ENCODE results near the gene OSBPL2.

Gene OSBPL2

DNA sequence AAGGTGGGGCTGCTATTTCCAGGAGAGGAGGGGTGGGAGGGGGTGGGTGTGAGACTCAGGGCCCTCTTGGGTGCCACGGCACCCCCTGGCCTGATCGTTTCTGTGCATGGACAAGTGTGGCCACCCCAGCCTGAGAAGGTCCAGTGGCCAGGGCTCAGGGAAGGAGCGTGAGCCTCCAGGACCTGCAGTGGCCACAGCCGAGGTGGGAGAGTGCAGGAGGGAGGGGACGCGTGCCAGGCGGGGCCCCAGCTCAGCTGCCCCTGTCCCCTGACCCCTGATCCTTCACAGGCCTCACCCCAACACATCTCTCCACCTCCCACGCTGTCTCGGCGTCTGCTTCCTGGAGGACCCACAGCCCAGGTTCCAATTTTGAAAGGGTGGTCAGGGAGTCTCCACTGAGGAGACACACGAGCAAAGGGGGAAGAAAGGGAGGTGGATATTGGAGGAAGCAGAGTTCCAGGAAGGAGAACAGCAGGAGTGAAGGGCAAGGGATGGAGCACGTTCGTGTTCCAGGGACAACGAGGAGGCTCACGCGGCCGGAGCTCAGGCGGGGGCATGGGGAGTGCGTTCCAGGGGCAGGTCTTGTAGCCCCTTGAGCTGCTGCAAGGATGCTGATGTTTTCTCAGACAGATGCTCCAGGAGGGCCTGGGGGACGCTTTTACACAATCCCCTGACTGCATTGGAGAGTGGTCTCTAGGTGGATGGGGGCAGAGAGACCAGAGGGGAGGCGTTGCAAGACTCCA lies 14.0 kb upstream of the OSBPL2 start:
- no peak for DNase-seq (ENCODE audit: low spot score)
- POLR2A ChIA-PET (ENCODE audit: low non-redundant PET): interaction anchor here (0.6 kb wide), 1 partner anchor 12 kb away, joined by 3 read pairs; no protein-coding TSS in a partner anchor
- CTCF ChIA-PET: interaction anchor here (0.6 kb wide), 1 partner anchor 179 kb away, joined by 3 read pairs; no protein-coding TSS in a partner anchor
- no peak overlapping the region for H3K27ac ChIP-seq
- TF ChIP-seq, protein P1, sequence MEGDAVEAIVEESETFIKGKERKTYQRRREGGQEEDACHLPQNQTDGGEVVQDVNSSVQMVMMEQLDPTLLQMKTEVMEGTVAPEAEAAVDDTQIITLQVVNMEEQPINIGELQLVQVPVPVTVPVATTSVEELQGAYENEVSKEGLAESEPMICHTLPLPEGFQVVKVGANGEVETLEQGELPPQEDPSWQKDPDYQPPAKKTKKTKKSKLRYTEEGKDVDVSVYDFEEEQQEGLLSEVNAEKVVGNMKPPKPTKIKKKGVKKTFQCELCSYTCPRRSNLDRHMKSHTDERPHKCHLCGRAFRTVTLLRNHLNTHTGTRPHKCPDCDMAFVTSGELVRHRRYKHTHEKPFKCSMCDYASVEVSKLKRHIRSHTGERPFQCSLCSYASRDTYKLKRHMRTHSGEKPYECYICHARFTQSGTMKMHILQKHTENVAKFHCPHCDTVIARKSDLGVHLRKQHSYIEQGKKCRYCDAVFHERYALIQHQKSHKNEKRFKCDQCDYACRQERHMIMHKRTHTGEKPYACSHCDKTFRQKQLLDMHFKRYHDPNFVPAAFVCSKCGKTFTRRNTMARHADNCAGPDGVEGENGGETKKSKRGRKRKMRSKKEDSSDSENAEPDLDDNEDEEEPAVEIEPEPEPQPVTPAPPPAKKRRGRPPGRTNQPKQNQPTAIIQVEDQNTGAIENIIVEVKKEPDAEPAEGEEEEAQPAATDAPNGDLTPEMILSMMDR (conservative IDR thresholded peaks at IDR 0.05; ENCODE audit: low read depth): no peak

DNA sequence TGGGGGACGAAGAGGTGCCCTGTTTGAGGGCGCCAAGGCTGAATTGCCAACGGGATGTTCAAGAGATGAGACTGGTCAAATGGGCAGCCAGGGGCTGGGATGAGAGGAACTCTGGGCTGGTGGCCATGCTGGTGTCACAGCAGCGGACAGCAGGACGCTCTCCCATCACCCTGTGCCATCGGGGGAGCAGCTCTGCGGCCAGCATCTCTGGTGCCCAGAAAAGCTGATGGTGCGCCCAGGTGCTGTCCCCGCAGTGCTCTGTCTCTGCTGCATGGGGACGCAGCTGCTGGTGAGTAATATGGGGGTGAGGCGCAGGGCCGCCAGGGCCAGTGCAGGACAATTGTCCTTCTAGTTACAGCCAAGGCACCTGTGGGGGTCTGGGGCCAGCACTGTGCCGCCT lies 13.3 kb upstream of the OSBPL2 start:
- ChIA-PET CTCF (interaction anchor here (0.6 kb wide), 2 partner anchors 15 to 178 kb away, joined by 3 read pairs; no protein-coding TSS in a partner anchor), POLR2A (ENCODE audit: low non-redundant PET) (no interaction called here)
- DNase-seq (ENCODE audit: low spot score): no peak
- TF ChIP-seq, protein P1 (conservative IDR thresholded peaks at IDR 0.05; ENCODE audit: low read depth): no peak
- no peak overlapping the region for H3K27ac ChIP-seq

DNA sequence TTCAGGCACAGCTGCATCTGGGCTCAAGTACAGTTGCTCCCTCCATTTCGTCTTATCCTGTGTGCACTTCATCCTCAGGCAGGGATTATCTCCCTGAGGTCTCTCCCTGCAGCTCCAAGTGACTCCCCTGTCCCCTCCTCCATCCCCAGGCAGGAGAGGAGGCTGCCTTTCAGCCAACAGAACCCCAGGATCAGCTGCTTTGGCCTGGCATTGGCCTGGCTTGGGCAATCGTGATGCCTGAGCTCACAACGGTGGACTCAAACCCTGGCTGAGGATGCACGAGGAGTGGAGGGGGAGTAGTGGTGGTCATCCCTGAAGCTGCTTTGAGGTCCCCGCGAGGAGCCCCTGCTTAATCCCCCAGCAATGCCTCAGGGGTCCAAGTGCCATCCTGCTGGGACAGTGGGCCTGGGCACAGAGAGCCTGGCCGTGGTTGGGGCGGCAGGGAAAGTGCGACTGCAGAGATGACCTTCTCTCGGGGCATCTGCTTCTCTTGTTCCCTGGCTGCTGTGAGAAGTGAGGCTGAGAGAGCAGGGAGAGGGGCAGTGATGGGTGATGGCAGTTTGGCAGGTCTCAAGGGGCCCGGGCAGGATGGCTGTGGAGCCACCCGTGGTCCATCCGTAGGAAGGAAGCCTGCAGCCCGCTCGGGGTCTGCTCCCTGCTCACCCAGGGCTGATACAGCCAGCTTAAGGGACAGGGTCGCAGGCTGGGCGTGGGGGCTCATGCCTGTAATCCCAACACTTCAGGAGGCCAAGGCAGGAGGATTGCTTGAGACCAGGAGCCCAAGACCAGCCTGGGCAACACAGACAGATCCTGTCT lies 12.3 kb upstream of the OSBPL2 start:
- H3K27ac ChIP-seq: no peak overlapping the region
- POLR2A ChIA-PET (ENCODE audit: low non-redundant PET): interaction anchor here (0.7 kb wide), 1 partner anchor 9 kb away, joined by 3 read pairs; no protein-coding TSS in a partner anchor
- TF ChIP-seq, protein P1 (conservative IDR thresholded peaks at IDR 0.05; ENCODE audit: low read depth): no peak
- CTCF ChIA-PET: interaction anchor here (0.6 to 1.1 kb wide), 2 partner anchors 10 to 16 kb away, joined by 3 read pairs; no protein-coding TSS in a partner anchor
- no peak for DNase-seq (ENCODE audit: low spot score)

DNA sequence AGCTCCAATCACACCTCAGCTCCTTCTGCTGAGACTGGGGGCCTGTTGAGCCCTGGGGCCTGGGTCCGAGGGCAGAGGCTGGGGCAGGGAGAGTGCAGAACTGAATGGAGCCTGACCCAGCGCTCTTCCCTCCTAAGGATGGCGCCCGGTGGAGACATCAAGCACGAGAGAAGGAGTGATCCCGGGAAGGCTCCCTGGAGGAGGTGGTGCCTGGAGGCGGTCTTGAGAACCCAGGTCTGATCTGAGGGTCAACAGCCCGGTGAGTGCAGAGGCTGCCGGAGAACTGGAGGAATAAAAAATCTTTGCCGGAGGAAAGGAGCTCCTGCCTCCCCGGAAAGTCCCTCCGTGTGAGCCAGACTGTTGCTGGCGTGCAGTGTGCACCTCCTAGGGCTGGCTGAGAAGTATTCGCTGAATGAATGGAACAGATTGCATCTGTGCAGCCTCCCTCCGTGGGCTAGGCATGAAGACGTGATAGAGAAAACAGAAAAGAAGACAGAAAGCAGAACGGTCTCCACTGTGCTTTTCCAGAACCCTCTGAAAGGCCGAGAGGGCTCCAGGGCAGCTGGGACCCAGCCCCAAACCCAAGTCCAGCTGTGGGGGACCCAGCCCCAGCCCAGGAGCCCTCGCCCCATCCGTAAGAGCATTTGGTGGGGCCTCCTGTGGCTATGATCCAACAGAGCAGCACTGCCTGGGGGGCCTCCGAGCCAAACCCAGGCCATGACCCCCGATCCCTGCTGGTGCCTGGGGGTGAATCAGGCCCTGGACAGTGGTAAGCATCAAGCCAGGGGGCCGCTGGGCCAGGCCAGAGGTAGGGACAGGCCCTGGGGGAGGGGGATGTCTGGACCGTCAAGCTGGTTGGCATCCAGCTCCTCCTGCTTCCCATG lies 11.4 kb upstream of the OSBPL2 start:
- CTCF ChIA-PET: interaction anchor here (0.6 kb wide), 2 partner anchors 50 to 1275 kb away, joined by 3 read pairs; no protein-coding TSS in a partner anchor
- no peak for DNase-seq (ENCODE audit: low spot score)
- TF ChIP-seq, protein P1 (conservative IDR thresholded peaks at IDR 0.05; ENCODE audit: low read depth): no peak
- H3K27ac ChIP-seq: no peak overlapping the region
- POLR2A ChIA-PET (ENCODE audit: low non-redundant PET): no interaction called here

DNA sequence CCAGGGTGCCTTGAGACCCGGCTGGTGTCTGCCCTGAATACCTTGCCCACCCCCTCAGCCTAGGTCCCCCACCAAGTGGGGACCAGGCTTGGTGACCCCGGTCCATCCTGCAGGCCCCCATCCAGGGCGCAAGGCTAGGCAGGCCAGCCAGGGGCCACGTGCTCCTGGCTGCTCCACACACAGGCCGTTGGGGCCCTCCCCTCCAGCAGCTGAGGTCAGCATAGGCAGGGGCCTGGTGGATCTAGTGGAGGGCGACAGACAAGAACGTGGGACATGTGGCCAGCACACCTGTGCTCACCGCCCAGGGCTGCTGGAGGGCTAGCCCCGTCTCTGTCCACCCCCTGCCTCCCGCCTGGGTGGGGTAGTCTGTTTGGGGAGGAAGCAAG lies 10.7 kb upstream of the OSBPL2 start:
- TF ChIP-seq, protein P1 (conservative IDR thresholded peaks at IDR 0.05; ENCODE audit: low read depth): no peak
- DNase-seq (ENCODE audit: low spot score): no peak
- CTCF ChIA-PET: interaction anchor here (0.6 to 1.2 kb wide), 3 partner anchors 50 to 1274 kb away, joined by 3 to 4 read pairs (median 3); no protein-coding TSS in a partner anchor
- POLR2A ChIA-PET (ENCODE audit: low non-redundant PET): no interaction called here
- no peak overlapping the region for H3K27ac ChIP-seq
